SJCRH30 (cell line): Measurements from ENCODE around the gene POTEF. TPM values are rescaled to one million over a fixed set of nuclear protein-coding genes. Genes with fewer than 3 reads are reported as not detected.
"Not testable (repeated sequence)": the region's sequence is repeated elsewhere in the genome, so short reads cannot be mapped to it uniquely, and the experiment has no call there.

Experiments
- DNase-seq, 2 experiments: peaks; one replicate each; pipeline ENCODE4 v3.0.0-alpha.2; 2015 to 2020
- H3K27ac ChIP-seq: fragments of 250-450 bp; sonication (Bioruptor Pico); 2 replicates; pipeline ENCODE4 v1.5.1; 2020; ENCODE audit warnings: mild to moderate bottlenecking, moderate library complexity
- H3K27me3 ChIP-seq: fragments of 250-450 bp; sonication (Bioruptor Pico); 2 replicates; pipeline ENCODE4 v1.5.1; 2020; ENCODE audit warnings: mild to moderate bottlenecking, moderate library complexity
- H3K36me3 ChIP-seq: fragments of 250-450 bp; sonication (Bioruptor Pico); 2 replicates; pipeline ENCODE4 v1.5.1; 2020; ENCODE audit warnings: mild to moderate bottlenecking, moderate library complexity
- H3K4me1 ChIP-seq: fragments of 250-450 bp; sonication (Bioruptor Pico); 2 replicates; pipeline ENCODE4 v1.5.1; 2020; ENCODE audit warnings: mild to moderate bottlenecking, moderate library complexity
- H3K4me3 ChIP-seq: fragments of 250-450 bp; sonication (Bioruptor Pico); 2 replicates; pipeline ENCODE4 v1.5.1; 2020; ENCODE audit warnings: mild to moderate bottlenecking, moderate library complexity
- H3K9me3 ChIP-seq: fragments of 250-450 bp; sonication (Bioruptor Pico); replicated peaks from 2 replicates; pipeline ENCODE4 v1.5.1; 2020; ENCODE audit warnings: mild to moderate bottlenecking, moderate library complexity
- total RNA-seq: library from RNA; depleted of rRNA; stranded (reverse); fragments of >200 nt; shearing (Covaris generic); gene quantifications from 2 replicates; pipeline ENCODE4 v1.2.3, GENCODE V29; 2014; rRNA removed

The POTEF gene
- total RNA-seq = 8.6 and 11.5 TPM in 2 replicates

GRCh38 chr2:130129120-130129829, at the start of gene POTEF:
POTEF (minus strand) TSS chr2:130129222; CDS start chr2:130120515, 8,707 bp downstream.
- Histone ChIP-seq H3K27ac (peak within 1 kb of the TSS; percentile 52; the same call in 1 of the 2 replicates), H3K4me3 (peak within 1 kb of the TSS; percentile 84)
- not testable (repeated sequence) for H3K4me1 ChIP-seq, H3K9me3 ChIP-seq, H3K27me3 ChIP-seq, H3K36me3 ChIP-seq
- peak; percentile 44 to 56 for DNase-seq

GRCh38 chr2:130174866-130175265, 45.8 kb upstream of the POTEF start:
- not testable (repeated sequence) for H3K4me3 ChIP-seq, H3K27ac ChIP-seq, H3K36me3 ChIP-seq, H3K27me3 ChIP-seq, DNase-seq, H3K4me1 ChIP-seq, H3K9me3 ChIP-seq

GRCh38 chr2:130169896-130170295, 40.9 kb upstream of the POTEF start:
- no peaks in the 10 kb centered on the region for H3K4me1 ChIP-seq
- H3K27me3 ChIP-seq = no peaks in the 10 kb centered on the region
- DNase-seq = no peak
- H3K36me3 ChIP-seq = peaks cover 15% of the 10 kb centered on the region
- no peak overlapping the region for H3K4me3 ChIP-seq
- H3K9me3 ChIP-seq = no peaks in the 10 kb centered on the region
- H3K27ac ChIP-seq = no peak overlapping the region

- H3K4me1 ChIP-seq, DNase-seq, H3K27ac ChIP-seq, H3K4me3 ChIP-seq, H3K9me3 ChIP-seq, H3K27me3 ChIP-seq: not testable (repeated sequence)
- peaks cover 19% of the 10 kb centered on the region for H3K36me3 ChIP-seq
Measured at GRCh38 chr2:130169163-130169562, 40.1 kb upstream of the POTEF start.

GRCh38 chr2:130166611-130167010, 37.6 kb upstream of the POTEF start:
- peaks cover 22% of the 10 kb centered on the region for H3K36me3 ChIP-seq
- not testable (repeated sequence) for DNase-seq, H3K27ac ChIP-seq, H3K4me1 ChIP-seq, H3K9me3 ChIP-seq, H3K27me3 ChIP-seq, H3K4me3 ChIP-seq

GRCh38 chr2:130165293-130166016, 36.4 kb upstream of the POTEF start:
- no peaks in the 10 kb centered on the region for H3K27me3 ChIP-seq
- no peak overlapping the region for H3K4me3 ChIP-seq
- DNase-seq = no peak
- peaks cover 22% of the 10 kb centered on the region for H3K36me3 ChIP-seq
- no peaks in the 10 kb centered on the region for H3K4me1 ChIP-seq
- no peak overlapping the region for H3K27ac ChIP-seq
- no peaks in the 10 kb centered on the region for H3K9me3 ChIP-seq

- H3K36me3 ChIP-seq = peaks cover 22% of the 10 kb centered on the region
- H3K4me3 ChIP-seq = no peak overlapping the region
- H3K27me3 ChIP-seq = no peaks in the 10 kb centered on the region
- no peaks in the 10 kb centered on the region for H3K9me3 ChIP-seq
- no peak for DNase-seq
- no peaks in the 10 kb centered on the region for H3K4me1 ChIP-seq
- H3K27ac ChIP-seq = no peak overlapping the region
Measured at GRCh38 chr2:130162968-130163367, 33.9 kb upstream of the POTEF start.

GRCh38 chr2:130162486-130162885, 33.5 kb upstream of the POTEF start:
- not testable (repeated sequence) for H3K9me3 ChIP-seq, H3K27ac ChIP-seq, H3K4me1 ChIP-seq, DNase-seq, H3K4me3 ChIP-seq, H3K27me3 ChIP-seq
- peaks cover 19% of the 10 kb centered on the region for H3K36me3 ChIP-seq

- peaks cover 17% of the 10 kb centered on the region for H3K36me3 ChIP-seq
- not testable (repeated sequence) for H3K27me3 ChIP-seq, H3K27ac ChIP-seq, H3K4me1 ChIP-seq, DNase-seq, H3K9me3 ChIP-seq, H3K4me3 ChIP-seq
Measured at GRCh38 chr2:130160838-130161705, 32.0 kb upstream of the POTEF start.

- Histone ChIP-seq H3K4me3 (no peak overlapping the region), H3K27ac (no peak overlapping the region), H3K4me1 (no peaks in the 10 kb centered on the region), H3K9me3 (no peaks in the 10 kb centered on the region), H3K36me3 (peaks cover 8% of the 10 kb centered on the region; the same call in 1 of the 2 replicates), H3K27me3 (no peaks in the 10 kb centered on the region)
- DNase-seq = no peak
Measured at GRCh38 chr2:130160131-130160530, 31.1 kb upstream of the POTEF start.

- H3K4me3 ChIP-seq, H3K36me3 ChIP-seq, H3K9me3 ChIP-seq, H3K27me3 ChIP-seq, H3K27ac ChIP-seq, DNase-seq, H3K4me1 ChIP-seq: not testable (repeated sequence)
Measured at GRCh38 chr2:130159376-130159775, 30.4 kb upstream of the POTEF start.

- no peak for DNase-seq
- H3K27me3 ChIP-seq = no peaks in the 10 kb centered on the region
- no peak overlapping the region for H3K27ac ChIP-seq
- no peaks in the 10 kb centered on the region for H3K9me3 ChIP-seq
- no peaks in the 10 kb centered on the region for H3K4me1 ChIP-seq
- no peak overlapping the region for H3K4me3 ChIP-seq
- no peaks in the 10 kb centered on the region for H3K36me3 ChIP-seq
Measured at GRCh38 chr2:130158631-130159030, 29.6 kb upstream of the POTEF start.

GRCh38 chr2:130157825-130158514, 28.9 kb upstream of the POTEF start:
- not testable (repeated sequence) for H3K27ac ChIP-seq, H3K36me3 ChIP-seq, H3K9me3 ChIP-seq, DNase-seq, H3K4me1 ChIP-seq, H3K4me3 ChIP-seq, H3K27me3 ChIP-seq

- H3K4me3 ChIP-seq, H3K27ac ChIP-seq, H3K27me3 ChIP-seq, H3K9me3 ChIP-seq, H3K36me3 ChIP-seq, H3K4me1 ChIP-seq, DNase-seq: not testable (repeated sequence)
Measured at GRCh38 chr2:130157354-130157753, 28.3 kb upstream of the POTEF start.
